NCI-H1930 (cell line): ENCODE data around the gene ALPP.
"Not testable (repeated sequence)": the region's sequence is repeated elsewhere in the genome, so short reads cannot be mapped to it uniquely, and the experiment has no call there.

Experiments
- DNase-seq, 2 experiments: peaks; one replicate each; lab custom pipeline; 2025; lab: John Stamatoyannopoulos, UW

Gene ALPP

GRCh38 chr2:232378735-232379151 is at the start of gene ALPP:
Gene ALPP (plus strand): TSS chr2:232378751. CDS start chr2:232378803, 52 bp downstream.
- not testable (repeated sequence) for DNase-seq

- DNase-seq, result no peak
These were observed 48.9 kb upstream of the ALPP start for GRCh38 chr2:232329716-232330067.

GRCh38 chr2:232330068-232330999 is 48.2 kb upstream of the ALPP start:
- DNase-seq, result no peak

DNA sequence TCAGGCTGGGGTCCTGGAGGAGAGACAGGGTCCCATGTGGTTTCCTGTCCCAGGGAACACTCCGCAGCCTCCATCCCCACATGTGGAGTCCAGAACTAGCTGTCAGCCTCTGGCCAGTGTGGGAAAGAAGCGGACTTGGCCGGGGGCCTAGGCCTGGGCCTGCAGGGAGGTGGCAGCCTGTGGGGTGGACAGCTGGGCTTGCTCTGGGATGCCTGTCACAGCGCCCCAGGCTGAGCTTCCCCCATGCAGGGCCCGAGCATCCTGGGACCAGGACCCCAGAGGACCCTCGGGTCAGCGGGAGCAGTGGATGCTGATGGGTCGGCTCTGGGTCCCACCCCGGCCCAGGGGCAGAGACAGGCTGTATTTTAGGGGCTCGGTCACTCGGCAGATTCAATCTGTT is 47.5 kb upstream of the ALPP start:
- not testable (repeated sequence) for DNase-seq

DNA sequence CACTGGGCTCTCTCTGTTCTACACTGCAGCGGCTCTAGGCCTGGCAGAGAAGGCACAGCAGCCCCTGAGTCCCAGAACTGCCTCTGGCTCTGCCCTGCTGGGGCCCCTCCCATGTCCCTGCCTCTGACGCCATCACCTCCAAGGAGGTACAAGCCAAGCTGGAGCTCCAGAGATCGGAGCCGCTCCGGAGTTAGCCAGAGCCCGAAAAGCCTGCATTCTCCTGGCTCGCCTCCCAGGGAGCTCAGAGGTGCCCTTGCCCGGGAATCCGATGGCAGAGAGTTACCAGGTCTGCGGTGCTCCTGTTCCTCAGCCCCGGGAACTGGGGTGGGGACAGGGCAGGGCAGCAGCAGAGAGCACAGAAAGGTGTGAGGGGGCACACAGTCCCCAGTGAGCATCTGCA is 46.9 kb upstream of the ALPP start:
- DNase-seq, result not testable (repeated sequence)

DNA sequence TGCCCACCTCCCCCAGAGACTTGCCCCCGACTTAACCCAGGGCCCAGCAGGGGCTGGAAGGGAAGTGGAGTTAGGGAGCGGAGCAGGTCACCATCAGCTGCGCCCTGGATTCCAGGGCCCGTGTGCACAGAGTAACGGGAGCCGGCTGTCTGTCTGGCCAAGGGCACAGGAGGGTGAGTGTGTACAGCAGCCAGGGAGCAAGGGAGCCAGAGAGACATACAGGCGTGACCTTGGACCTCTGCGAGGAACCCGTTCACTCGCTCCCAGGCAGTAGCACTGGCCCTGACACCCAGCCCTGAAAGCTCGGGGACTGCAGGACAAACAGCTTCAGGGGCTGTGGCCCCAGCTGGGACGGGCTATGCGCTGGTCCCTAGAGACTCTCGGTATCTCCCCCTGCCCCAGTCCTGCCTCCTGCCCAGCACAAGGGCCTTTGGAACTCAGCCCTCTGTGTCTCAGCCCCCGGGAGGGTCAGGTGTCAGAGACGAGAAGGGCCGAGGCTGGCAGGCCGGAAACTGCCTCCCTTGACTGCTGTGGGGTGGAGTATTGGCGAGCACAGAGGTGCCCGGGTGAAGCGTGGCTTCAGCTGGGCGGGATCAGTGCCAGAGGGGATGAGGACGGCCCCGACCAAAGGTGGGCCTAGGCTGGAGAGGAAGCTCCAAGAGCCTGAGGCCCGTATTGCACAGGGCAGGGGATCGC is 46.2 kb upstream of the ALPP start:
- not testable (repeated sequence) for DNase-seq

GRCh38 chr2:232332940-232333259 is 45.7 kb upstream of the ALPP start:
- no peak for DNase-seq

DNA sequence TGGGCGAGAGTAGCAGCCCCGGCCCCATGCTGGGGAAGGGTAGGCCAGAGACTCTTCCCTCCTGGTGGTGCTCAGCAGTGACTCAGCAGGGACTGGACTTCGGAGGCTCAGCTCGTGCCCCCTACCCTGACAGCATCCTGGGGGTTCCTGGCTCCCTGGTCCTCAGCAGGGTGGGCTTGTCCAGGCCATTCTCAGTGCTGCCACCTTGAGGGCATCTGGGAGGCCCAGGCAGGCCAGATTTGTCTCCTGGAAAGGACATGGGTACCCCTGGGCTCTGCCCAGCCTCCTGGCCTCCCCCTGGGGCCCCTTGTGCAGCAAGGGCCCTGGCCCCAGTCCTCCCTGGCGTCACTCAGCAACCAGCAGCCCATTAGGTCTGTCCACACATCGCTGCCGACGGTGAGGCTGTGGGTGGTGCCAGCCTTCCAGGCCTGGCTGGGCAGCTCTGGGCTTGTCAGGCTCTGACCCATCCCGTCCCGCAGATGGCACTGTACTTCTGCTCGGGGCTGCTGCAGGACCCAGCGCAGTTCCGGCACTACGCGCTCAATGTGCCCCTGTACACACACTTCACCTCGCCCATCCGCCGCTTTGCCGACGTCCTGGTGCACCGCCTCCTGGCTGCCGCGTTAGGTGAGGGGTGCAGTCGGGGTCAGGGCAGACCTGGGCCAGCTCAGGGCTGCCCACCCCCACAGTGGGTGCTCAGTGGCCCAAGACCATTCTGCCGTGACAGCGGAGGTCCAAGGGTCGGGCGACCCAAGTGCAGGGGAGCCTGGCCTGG is 45.0 kb upstream of the ALPP start:
- DNase-seq, result peak in 1 of 2 experiments; percentile 6

DNA sequence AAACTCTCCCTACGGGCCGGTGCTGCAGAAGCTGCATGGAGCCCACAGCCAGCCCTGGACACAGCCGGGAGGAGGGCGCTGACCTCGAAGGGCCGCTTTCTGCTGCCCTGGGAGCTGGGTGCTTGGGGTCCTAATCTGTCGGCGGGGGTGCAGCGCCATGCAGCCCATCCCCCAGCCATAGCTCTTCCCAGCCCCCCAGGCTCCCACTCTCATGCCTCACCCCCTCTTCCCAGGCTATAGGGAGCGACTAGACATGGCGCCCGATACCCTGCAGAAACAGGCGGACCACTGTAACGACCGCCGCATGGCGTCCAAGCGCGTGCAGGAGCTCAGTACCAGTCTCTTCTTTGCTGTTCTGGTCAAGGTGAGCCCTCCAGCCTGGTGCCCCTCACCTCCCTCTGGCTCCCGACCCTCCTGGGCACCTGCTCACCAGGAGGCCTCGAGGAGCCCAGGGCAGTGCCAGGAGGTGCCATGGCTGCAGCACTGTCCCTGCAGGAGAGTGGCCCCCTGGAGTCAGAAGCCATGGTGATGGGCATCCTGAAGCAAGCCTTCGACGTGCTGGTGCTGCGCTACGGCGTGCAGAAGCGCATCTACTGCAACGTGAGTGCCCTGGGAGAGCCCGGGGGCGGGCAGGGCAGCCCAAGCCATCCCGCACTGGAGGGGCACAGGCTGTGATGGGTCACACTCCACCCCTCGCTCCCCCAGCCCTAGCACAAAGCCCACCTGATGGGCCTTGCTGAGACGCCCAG is 44.2 kb upstream of the ALPP start:
- not testable (repeated sequence) for DNase-seq

GRCh38 chr2:232334885-232335205 is 43.7 kb upstream of the ALPP start:
- not testable (repeated sequence) for DNase-seq

DNA sequence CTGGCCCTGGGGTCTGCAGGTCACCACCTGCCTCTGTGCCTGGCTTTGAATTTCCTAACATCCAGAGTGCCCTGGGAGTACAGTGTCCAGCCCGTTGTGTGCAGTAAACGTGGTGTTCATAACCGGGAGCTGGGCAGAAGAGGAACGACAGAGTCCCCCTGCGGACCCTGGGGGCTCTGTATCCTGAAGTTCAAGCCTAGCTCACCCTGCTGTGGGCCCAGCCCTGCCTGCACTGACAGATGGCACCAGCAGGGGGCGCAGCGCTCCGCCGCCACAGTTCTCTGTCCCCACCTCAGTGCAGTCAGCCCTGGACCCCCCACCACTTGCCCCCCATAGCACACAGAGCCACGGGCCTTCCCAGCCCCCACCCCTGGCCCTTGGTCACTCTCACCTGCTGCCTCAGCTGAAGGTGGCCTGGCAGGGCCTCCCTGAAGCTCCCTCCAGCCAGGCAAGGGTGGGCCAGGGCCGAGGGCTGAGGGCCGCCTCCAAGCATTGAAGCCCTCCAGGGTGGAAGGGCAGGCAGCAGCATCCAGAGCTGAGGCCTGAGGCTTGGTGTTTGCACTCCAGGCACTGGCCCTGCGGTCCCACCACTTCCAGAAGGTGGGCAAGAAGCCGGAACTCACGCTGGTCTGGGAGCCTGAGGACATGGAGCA is 43.2 kb upstream of the ALPP start:
- DNase-seq, result not testable (repeated sequence)

DNA sequence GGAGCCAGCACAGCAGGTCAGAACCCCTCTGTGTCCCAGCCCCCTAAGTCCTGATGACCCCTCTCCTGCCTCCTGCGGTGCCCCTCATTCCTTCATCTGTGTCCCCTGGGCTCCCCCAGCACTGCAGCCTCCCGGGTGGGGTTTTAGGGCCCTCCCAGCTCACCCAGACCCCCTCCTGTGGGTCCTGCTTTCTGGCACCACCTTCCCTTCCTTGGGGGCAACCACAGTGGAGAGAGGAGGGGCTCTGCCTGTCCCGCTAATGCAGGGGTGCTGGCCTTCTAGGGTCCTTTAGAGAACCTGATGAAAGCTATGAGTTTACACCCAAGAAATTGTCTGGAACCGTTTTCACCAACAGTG is 42.7 kb upstream of the ALPP start:
- no peak for DNase-seq

DNA sequence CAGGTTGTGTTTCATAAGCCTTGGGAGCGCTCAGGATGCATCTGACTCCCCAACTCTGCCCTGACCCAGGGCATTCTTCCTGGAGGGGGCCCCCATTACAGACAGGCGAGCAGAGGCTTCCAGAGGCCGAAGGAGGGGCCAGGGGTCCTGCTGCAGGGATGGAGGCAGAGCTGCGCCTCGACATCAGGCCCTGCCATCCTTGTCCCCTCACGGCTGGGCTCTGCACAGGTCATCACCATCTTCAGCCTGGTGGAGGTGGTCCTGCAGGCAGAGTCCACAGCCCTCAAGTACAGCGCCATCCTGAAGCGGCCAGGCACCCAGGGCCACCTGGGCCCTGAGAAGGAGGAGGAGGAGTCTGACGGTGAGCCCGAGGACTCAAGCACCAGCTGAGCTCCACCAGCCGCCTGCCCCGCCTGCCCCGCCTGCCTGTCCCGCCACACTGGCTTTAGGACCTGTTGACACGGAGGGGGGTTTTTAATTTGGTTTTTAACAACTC is 42.3 kb upstream of the ALPP start:
- DNase-seq, result no peak

- no peak for DNase-seq
These were observed 41.4 kb upstream of the ALPP start for GRCh38 chr2:232336981-232337720.

GRCh38 chr2:232338094-232338758 is 40.3 kb upstream of the ALPP start:
- DNase-seq, result not testable (repeated sequence)

DNA sequence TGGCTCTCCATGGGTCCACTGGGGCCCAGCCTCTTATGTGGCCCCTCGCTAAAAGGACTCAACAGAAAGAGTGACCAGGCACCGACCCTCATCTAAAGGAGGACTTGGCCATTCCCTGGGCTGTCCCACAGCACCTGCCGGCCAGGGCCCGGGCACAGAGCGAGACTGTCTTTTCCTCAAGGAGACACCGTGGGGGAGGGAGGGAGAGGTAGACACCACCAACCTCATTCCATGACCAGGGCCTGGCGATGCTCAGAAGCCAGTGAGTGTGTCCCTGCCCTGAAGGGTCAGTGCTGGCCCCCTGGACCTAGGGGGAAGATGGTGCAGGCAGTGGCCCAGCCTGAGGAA is 39.8 kb upstream of the ALPP start:
- no peak for DNase-seq

DNA sequence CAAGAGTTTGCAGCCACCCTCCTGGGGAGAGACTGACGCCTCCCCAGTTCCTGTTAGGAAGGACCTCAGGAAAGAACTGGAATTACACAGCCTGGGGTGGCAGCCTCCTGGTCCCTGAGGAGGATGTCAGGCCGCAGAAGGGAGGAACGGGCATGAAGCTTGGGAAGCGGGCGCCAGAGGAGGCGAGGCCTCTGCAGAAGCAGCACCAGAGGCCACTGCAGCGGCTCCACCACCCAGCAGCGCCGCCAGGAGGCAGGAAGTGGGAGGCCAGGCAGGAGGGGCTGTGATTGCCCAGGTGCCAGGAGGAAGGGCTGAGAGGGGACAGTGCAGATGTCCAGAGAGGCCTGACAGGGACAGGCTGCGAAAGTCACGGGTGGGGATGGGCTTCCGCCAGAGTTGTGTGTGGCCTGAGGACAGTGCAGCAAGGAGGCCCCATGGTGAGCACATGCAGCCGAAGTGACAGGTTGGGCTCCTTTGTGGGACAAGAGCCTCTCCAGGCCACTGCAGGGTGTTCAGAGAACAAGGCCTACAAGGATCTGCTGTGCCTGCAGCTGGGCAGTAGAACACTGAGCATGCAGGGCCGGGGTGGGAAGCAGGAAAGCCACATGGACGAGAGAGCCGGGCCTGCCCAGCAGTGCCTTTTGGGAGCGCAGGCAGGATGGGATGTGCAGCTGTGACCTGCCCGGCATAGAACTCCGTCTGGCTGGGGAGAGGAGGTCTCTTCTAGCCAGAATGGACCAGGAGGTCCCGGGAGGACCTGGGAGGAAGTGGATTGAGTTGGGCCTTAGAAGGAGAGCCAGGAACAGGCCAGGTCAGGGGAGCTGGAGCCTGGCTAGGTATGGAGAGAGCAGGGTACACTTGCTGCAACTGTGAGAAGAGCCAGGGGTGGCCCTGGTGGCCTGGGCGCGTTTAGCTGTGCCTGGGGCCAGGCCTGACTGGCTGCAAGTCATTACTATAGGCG is 39.1 kb upstream of the ALPP start:
- DNase-seq, result no peak

- no peak for DNase-seq
These were observed 38.2 kb upstream of the ALPP start for GRCh38 chr2:232340171-232340935.
